HG03025 (cell line): ENCODE data around the gene DNMT3L.
"Not testable (repeated sequence)": the region's sequence is repeated elsewhere in the genome, so short reads cannot be mapped to it uniquely, and the experiment has no call there.

Experiments used
- ATAC-seq: cut with Tn5 transposase; IDR thresholded peaks from one replicate; pipeline ENCODE4 v1.9.1; 2021; ENCODE audit warnings: mild to moderate bottlenecking, moderate library complexity; ENCODE audit not compliant: unreplicated experiment, low FRiP score

Gene DNMT3L

GRCh38 chr21:44202590-44203299 lies 59.0 kb downstream of the DNMT3L start:
- ATAC-seq: not testable (repeated sequence)

GRCh38 chr21:44199997-44200396 lies 61.7 kb downstream of the DNMT3L start:
- not testable (repeated sequence) for ATAC-seq

GRCh38 chr21:44199448-44199847 lies 62.2 kb downstream of the DNMT3L start:
- ATAC-seq: no peak

- not testable (repeated sequence) for ATAC-seq
These were observed 64.6 kb downstream of the DNMT3L start for GRCh38 chr21:44197156-44197516.
